GM12875 (cell line): ENCODE measurements around the gene POC1B.

Experiments used
- H3K4me3 ChIP-seq: one replicate; pipeline ENCODE4 v1.5.1; 2011; ENCODE audit warnings: low read depth, low read length, control low read depth
- CTCF ChIP-seq: IDR thresholded peaks from 2 replicates; pipeline ENCODE4 v1.5.1; 2011; ENCODE audit warnings: low read depth, mild to moderate bottlenecking, control low read depth, inconsistent platforms, low read length, moderate library complexity, borderline replicate concordance; ENCODE audit not compliant: insufficient read depth

POC1B gene

GRCh38 chr12:89379148-89379838 is 146.6 kb downstream of the POC1B start:
- no peak overlapping the region for H3K4me3 ChIP-seq
- no peak for TF ChIP-seq CTCF

GRCh38 chr12:89376844-89377243 is 149.0 kb downstream of the POC1B start:
- no peak overlapping the region for H3K4me3 ChIP-seq
- TF ChIP-seq CTCF = no peak

GRCh38 chr12:89376202-89376529 is 149.7 kb downstream of the POC1B start:
- TF ChIP-seq CTCF = no peak
- H3K4me3 ChIP-seq = no peak overlapping the region

GRCh38 chr12:89373763-89374572 is 151.9 kb downstream of the POC1B start:
- no peak for TF ChIP-seq CTCF
- no peak overlapping the region for H3K4me3 ChIP-seq

- H3K4me3 ChIP-seq = no peak overlapping the region
- no peak for TF ChIP-seq CTCF
Measured at GRCh38 chr12:89372584-89373370, 153.1 kb downstream of the POC1B start.

GRCh38 chr12:89370850-89371249 is 155.0 kb downstream of the POC1B start:
- no peak overlapping the region for H3K4me3 ChIP-seq
- TF ChIP-seq CTCF = no peak

GRCh38 chr12:89370421-89370831 is 155.4 kb downstream of the POC1B start:
- TF ChIP-seq CTCF = no peak
- no peak overlapping the region for H3K4me3 ChIP-seq
